T-cell (primary cell): Measurements from ENCODE around the gene SPOCK1. TPM values are rescaled to one million over a fixed set of nuclear protein-coding genes. Genes with fewer than 3 reads are reported as not detected.
"Not testable (repeated sequence)": the region's sequence is repeated elsewhere in the genome, so short reads cannot be mapped to it uniquely, and the experiment has no call there.

ENCODE experiments used
- ATAC-seq, 4 experiments: fragments of 200-7000 bp in 3 of 4; fragments of 150-1000 bp in 1 of 4; cut with Tn5 transposase; replicated peaks in 1 of 4; 1 replicate in 3 of 4; 2 replicates in 1 of 4; pipeline ENCODE4 v1.10.0; 2021; ENCODE audit warnings: moderate library complexity in 3 of 4, mild to moderate bottlenecking in 2 of 4, moderate number of reproducible peaks in 1 of 4
- CTCF ChIA-PET, 2 donors: fragments of 300-600 bp; sonication (Branson Sonifier 250); formaldehyde crosslinking; loops; one replicate each; lab custom pipeline; 2022; ENCODE audit warnings: antibody characterized with exemption in 2 of 2; lab: Charles Lee
- POLR2A ChIA-PET, 2 donors: fragments of 300-600 bp; sonication (Branson Sonifier 250); formaldehyde crosslinking; loops; one replicate each; lab custom pipeline; 2022; ENCODE audit warnings: antibody characterized with exemption in 2 of 2; lab: Charles Lee
- DNase-seq, 35 experiments: peaks; one replicate each; pipeline versions ENCODE4 v3.0.0 to v3.0.0-alpha.2; 2013 to 2023
- H3K27ac ChIP-seq: one replicate; pipeline ENCODE4 v1.5.1; 2013; ENCODE audit warnings: low read length
- H3K27me3 ChIP-seq, 2 experiments: replicated peaks in 1 of 2; 1 replicate in 1 of 2; 2 replicates in 1 of 2; pipeline versions ENCODE4 v1.6.1 to v1.7.0; 2013; ENCODE audit warnings: low read length in 1 of 2, mixed read lengths in 1 of 2; ENCODE audit not compliant: control insufficient read depth in 2 of 2, insufficient read depth in 2 of 2; ENCODE audit errors: extremely low read depth in 1 of 2
- H3K36me3 ChIP-seq, 2 donors: 1 replicate in 1 of 2; 2 replicates in 1 of 2; pipeline versions ENCODE4 v1.6.1 to v1.7.0; 2013; ENCODE audit warnings: low read length in 1 of 2; ENCODE audit not compliant: control insufficient read depth in 2 of 2, insufficient read depth in 1 of 2; ENCODE audit errors: extremely low read depth in 1 of 2
- H3K4me1 ChIP-seq, 2 experiments: 1 replicate in 1 of 2; 2 replicates in 1 of 2; pipeline versions ENCODE4 v1.6.1 to v1.7.0; 2013; ENCODE audit warnings: low read length in 2 of 2, mixed read lengths in 1 of 2; ENCODE audit not compliant: insufficient read depth in 2 of 2, control insufficient read depth in 1 of 2; ENCODE audit errors: extremely low read depth in 1 of 2
- H3K4me3 ChIP-seq, 2 donors: 1 replicate in 1 of 2; 2 replicates in 1 of 2; pipeline versions ENCODE4 v1.5.1 to v1.7.0; 2013; ENCODE audit warnings: mild to moderate bottlenecking in 2 of 2, low read length in 1 of 2, moderate library complexity in 1 of 2; ENCODE audit not compliant: control insufficient read depth in 1 of 2; ENCODE audit errors: extremely low read depth in 1 of 2
- H3K9me3 ChIP-seq: 2 replicates; pipeline ENCODE4 v1.7.0; 2013
- H3K27ac Mint-ChIP-seq, 2 donors: one replicate each; pipeline ENCODE4 v1.8.0; 2020 to 2021; ENCODE audit warnings: mild to moderate bottlenecking in 2 of 2, mixed read lengths in 2 of 2
- H3K27me3 Mint-ChIP-seq, 2 donors: one replicate each; pipeline ENCODE4 v1.8.0; 2021 to 2022; ENCODE audit warnings: mixed read lengths in 2 of 2
- H3K36me3 Mint-ChIP-seq: one replicate; pipeline ENCODE4 v1.8.0; 2021; ENCODE audit warnings: mixed read lengths
- H3K4me1 Mint-ChIP-seq, 3 donors: one replicate each; pipeline ENCODE4 v1.8.0; 2020 to 2022; ENCODE audit warnings: mixed read lengths in 3 of 3, mild to moderate bottlenecking in 1 of 3
- H3K4me3 Mint-ChIP-seq, 3 donors: one replicate each; pipeline ENCODE4 v1.8.0; 2020 to 2022; ENCODE audit warnings: mild to moderate bottlenecking in 3 of 3, mixed read lengths in 3 of 3, moderate library complexity in 3 of 3
- H3K9me3 Mint-ChIP-seq, 3 donors: one replicate each; pipeline ENCODE4 v1.8.0; 2020 to 2022; ENCODE audit warnings: mixed read lengths in 3 of 3
- WGBS: methylation state at CpG from one replicate; pipeline ENCODE4 v1.1.5; 2013; ENCODE audit warnings: missing lambda C conversion rate; ENCODE audit not compliant: insufficient coverage; 5-methylcytosine and 5-hydroxymethylcytosine counted together
- total RNA-seq, 35 experiments: library from RNA in 6 of 35; stranded (reverse) in 6 of 35; fragments of 120-200 nt in 1 of 35; gene quantifications; one replicate each; pipeline versions ENCODE4 v1.2.1 to v1.2.4 and lab custom pipeline; 2013 to 2026

SPOCK1 gene
- total RNA-seq, 5 donors from 2014 or later (not counting 1 experiment from before 2014, with no cell fraction given), result 0.57 TPM; not detected in 4

DNA sequence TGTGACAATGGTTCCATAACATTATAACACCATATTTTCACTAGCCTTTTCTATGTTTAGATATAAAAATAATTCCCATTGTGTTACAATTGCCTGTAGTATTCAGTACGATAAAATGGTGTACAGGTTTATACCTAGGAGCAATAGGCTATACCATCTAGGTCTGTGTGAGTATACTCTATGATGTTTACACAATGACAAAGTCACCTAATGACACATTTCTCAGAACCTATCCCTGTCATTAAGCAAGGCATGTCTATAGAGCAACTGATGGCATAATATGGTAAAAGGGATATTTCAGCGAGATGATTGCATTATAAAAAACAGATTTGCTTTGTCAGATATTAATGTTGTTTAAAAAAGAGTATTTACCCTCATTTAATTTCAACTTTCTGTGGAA, 517.2 kb downstream of the SPOCK1 start:
- H3K4me3 Mint-ChIP-seq, result no peak overlapping the region
- CTCF ChIA-PET, result no interaction called here
- DNase-seq, result no peak
- H3K4me1 ChIP-seq, result no peaks in the 10 kb centered on the region
- H3K27ac Mint-ChIP-seq, result no peak overlapping the region
- H3K36me3 ChIP-seq, result no peaks in the 10 kb centered on the region
- ATAC-seq, result no peak
- no peaks in the 10 kb centered on the region for H3K27me3 ChIP-seq
- no CpG with 5 or more reads among the region's 2 CpGs for WGBS
- H3K4me1 Mint-ChIP-seq, result no peaks in the 10 kb centered on the region
- POLR2A ChIA-PET, result no interaction called here
- H3K27ac ChIP-seq, result no peak overlapping the region
- no peak overlapping the region for H3K4me3 ChIP-seq
- peaks cover 2 to 10% (median 5%) of the 10 kb centered on the region in 3 donors for H3K9me3 Mint-ChIP-seq
- H3K36me3 Mint-ChIP-seq, result no peaks in the 10 kb centered on the region
- no peaks in the 10 kb centered on the region for H3K9me3 ChIP-seq
- H3K27me3 Mint-ChIP-seq, result no peaks in the 10 kb centered on the region

DNA sequence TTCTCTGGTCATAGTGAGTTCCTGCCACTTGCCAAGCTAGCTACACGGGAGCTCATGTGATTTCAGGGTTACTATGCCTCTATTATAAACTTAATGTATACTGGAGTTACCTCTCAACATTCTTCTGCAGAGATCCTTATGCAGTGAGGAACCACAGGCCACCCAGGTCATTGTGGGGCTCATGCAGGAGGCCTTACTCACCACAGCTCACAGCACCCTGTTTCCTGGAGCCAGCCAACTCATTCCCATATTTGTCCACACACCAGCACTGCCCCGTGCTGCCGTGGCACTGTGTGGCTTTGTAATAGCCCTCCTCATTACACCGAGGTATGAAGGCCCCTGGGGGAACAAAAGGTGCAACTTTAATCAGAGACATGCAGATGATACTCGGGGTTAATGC, 520.0 kb downstream of the SPOCK1 start:
- 72% methylated on average over 2 of the region's 5 CpGs for WGBS
- no peak for DNase-seq
- H3K4me1 ChIP-seq, result no peaks in the 10 kb centered on the region
- no peaks in the 10 kb centered on the region for H3K36me3 ChIP-seq
- Mint-ChIP-seq H3K4me1 (no peaks in the 10 kb centered on the region), H3K4me3 (no peak overlapping the region), H3K9me3 (peaks cover 2 to 10% (median 7%) of the 10 kb centered on the region in 3 donors), H3K27ac (no peak overlapping the region), H3K36me3 (no peaks in the 10 kb centered on the region), H3K27me3 (no peaks in the 10 kb centered on the region)
- no peak overlapping the region for H3K4me3 ChIP-seq
- POLR2A ChIA-PET, result no interaction called here
- no peak overlapping the region for H3K27ac ChIP-seq
- ATAC-seq, result no peak
- H3K9me3 ChIP-seq, result no peaks in the 10 kb centered on the region
- CTCF ChIA-PET, result no interaction called here
- no peaks in the 10 kb centered on the region for H3K27me3 ChIP-seq

DNA sequence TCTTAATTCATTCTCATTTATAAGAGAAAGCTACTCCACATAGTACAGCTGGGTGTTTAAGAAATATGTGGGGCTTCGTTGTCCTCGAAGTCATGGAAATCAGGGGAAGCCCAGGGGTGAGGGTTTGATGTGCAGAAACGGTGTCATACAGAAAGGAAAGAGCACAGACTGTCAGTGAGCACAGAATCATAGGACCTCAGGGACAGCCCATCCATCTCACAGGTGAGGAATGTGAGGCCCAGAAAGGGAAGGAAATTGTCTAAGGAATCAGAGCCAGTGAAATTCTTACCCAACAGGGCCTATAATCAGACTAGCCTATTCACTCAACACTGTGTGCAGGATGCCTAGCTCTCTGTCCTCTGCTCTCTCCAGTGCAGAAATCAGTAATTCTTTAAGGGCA, 535.6 kb downstream of the SPOCK1 start:
- CTCF ChIA-PET, result no interaction called here
- no peak overlapping the region for H3K4me3 Mint-ChIP-seq
- H3K4me3 ChIP-seq, result no peak overlapping the region
- ATAC-seq (no peak), DNase-seq (no peak)
- H3K4me1 ChIP-seq, result no peaks in the 10 kb centered on the region
- H3K27ac ChIP-seq, result no peak overlapping the region
- H3K4me1 Mint-ChIP-seq, result no peaks in the 10 kb centered on the region
- no peak overlapping the region for H3K27ac Mint-ChIP-seq
- no peaks in the 10 kb centered on the region for H3K9me3 ChIP-seq
- no peaks in the 10 kb centered on the region for H3K36me3 ChIP-seq
- H3K27me3 Mint-ChIP-seq, result no peaks in the 10 kb centered on the region
- POLR2A ChIA-PET, result no interaction called here
- H3K36me3 Mint-ChIP-seq, result no peaks in the 10 kb centered on the region
- no peaks in the 10 kb centered on the region for H3K27me3 ChIP-seq
- 62% methylated on average over 3 of the region's 3 CpGs for WGBS
- H3K9me3 Mint-ChIP-seq, result peaks cover 0 to 21% (median 9%) of the 10 kb centered on the region in 3 donors

DNA sequence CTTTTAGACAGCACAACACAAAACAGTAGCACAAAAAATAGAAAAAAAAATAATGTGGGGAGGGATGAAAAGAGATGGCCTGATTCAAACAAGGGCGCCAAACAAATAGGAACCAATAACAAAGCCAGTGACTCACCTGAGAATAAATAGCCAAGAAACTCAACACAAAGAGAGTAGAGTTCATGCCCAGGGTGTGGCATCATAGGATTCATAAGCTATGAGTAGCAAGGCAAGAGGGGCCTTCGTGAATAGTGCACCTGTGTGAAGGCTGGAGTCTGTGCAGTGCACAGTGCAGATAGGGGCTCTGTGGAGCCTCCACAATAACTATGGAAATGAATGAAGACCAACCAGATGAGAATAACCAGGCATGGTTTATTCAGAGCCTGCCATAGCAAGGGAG, 541.7 kb downstream of the SPOCK1 start:
- H3K36me3 ChIP-seq, result no peaks in the 10 kb centered on the region
- CTCF ChIA-PET, result no interaction called here
- ATAC-seq (no peak), DNase-seq (no peak)
- no peak overlapping the region for H3K4me3 ChIP-seq
- H3K4me1 ChIP-seq, result no peaks in the 10 kb centered on the region
- no peaks in the 10 kb centered on the region for H3K27me3 Mint-ChIP-seq
- no peak overlapping the region for H3K27ac ChIP-seq
- peaks cover 3 to 21% (median 13%) of the 10 kb centered on the region in 3 donors for H3K9me3 Mint-ChIP-seq
- H3K9me3 ChIP-seq, result peaks cover 4% of the 10 kb centered on the region
- POLR2A ChIA-PET, result no interaction called here
- H3K27ac Mint-ChIP-seq, result no peak overlapping the region
- H3K4me3 Mint-ChIP-seq, result no peak overlapping the region
- no peaks in the 10 kb centered on the region for H3K4me1 Mint-ChIP-seq
- H3K36me3 Mint-ChIP-seq, result no peaks in the 10 kb centered on the region
- 63% methylated on average over 1 of the region's 2 CpGs for WGBS
- no peaks in the 10 kb centered on the region for H3K27me3 ChIP-seq

DNA sequence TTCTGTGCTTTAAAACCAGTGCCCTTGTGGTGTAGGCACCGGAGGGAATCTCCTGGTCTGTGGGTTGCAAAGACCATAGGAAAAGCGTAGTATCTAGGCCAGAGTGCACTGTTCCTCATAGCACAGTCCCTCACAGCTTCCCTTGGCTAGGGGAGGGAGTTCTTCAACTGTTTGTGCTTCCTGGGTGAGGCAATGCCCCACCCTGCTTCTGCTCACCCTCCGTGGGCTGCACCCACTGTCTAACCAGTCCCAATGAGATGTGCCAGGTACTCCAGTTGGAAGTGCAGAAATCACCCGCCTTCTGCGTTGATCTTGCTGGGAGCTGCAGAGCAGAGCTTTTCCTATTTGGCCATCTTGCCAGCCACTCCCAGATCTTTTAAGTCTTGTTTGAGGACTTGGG, 545.0 kb downstream of the SPOCK1 start:
- H3K36me3 ChIP-seq, CTCF ChIA-PET: not testable (repeated sequence)

DNA sequence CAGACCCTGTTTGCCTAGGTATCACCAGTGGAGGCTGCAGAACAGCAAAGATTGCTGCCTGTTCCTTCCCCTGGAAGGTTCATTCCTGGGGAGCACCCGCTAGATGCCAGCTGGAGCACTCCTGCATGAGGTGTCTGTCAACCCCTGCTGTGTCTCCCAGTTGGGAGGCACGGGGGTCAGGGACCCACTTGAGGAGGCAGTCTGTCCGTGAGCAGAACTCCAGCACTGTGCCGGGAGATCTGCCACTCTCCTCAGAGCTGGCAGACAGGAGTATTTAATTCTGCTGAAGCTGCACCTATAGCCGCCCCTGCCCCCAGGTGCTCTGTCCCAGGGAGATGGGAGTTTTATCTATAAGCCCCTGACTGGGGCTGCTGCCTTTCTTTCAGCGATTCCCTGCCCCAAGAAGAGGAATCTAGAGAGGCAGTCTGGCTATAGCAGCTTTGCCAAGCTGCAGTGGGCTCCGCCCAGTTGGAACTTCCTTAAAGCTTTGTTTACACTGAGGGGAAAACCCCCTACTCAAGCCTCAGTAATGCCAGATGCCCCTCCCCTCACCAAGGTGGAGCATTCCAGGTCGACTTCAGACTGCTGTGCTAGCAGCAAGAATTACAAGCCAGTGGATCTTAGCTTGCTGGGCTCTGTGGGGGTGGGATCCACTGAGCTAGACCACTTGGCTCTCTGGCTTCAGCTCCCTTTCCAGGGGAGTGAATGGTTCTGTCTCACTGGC, 545.6 kb downstream of the SPOCK1 start:
- CTCF ChIA-PET, ATAC-seq, H3K27ac Mint-ChIP-seq, H3K27ac ChIP-seq, H3K4me3 Mint-ChIP-seq, H3K27me3 ChIP-seq, POLR2A ChIA-PET, H3K4me1 ChIP-seq, DNase-seq, H3K4me1 Mint-ChIP-seq, H3K27me3 Mint-ChIP-seq, H3K36me3 ChIP-seq, H3K4me3 ChIP-seq, H3K36me3 Mint-ChIP-seq, H3K9me3 ChIP-seq: not testable (repeated sequence)
- WGBS, result 68% methylated on average over 5 of the region's 8 CpGs
- peaks cover 10 to 33% (median 24%) of the 10 kb centered on the region in 3 donors for H3K9me3 Mint-ChIP-seq

More for the DNA sequence above, 545.0 kb downstream of the SPOCK1 start:
- H3K36me3 Mint-ChIP-seq, POLR2A ChIA-PET, DNase-seq, H3K4me3 ChIP-seq, H3K9me3 ChIP-seq, H3K27ac ChIP-seq, H3K4me1 Mint-ChIP-seq, H3K27ac Mint-ChIP-seq, ATAC-seq, H3K27me3 ChIP-seq, H3K27me3 Mint-ChIP-seq, H3K4me1 ChIP-seq, H3K4me3 Mint-ChIP-seq: not testable (repeated sequence)
- 77% methylated on average over 5 of the region's 5 CpGs for WGBS
- H3K9me3 Mint-ChIP-seq, result peaks cover 10 to 33% (median 20%) of the 10 kb centered on the region in 3 donors

DNA sequence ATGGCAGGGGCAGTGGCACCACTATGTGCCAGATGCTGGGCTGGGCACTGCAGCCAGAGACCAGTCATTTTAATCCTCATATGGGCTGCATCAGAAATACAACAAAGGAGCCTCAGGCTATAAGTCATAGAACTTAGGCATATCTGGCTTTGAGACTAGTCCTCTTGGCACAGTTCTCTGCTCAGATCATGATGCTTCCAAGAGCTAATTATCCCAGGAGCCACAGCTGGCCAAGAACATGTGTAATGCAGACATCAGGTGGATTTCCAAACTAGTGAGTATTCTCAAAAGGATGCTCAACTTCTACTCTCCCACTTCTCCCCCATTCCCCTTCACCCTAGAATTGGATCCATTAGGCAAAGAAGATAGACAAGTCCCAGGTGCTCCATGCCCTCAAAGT, 571.6 kb downstream of the SPOCK1 start:
- Histone ChIP-seq H3K27me3 (no peaks in the 10 kb centered on the region), H3K9me3 (no peaks in the 10 kb centered on the region), H3K27ac (no peak overlapping the region), H3K4me1 (no peaks in the 10 kb centered on the region), H3K4me3 (no peak overlapping the region), H3K36me3 (no peaks in the 10 kb centered on the region)
- H3K9me3 Mint-ChIP-seq, result peaks cover 12 to 35% (median 18%) of the 10 kb centered on the region in 3 donors
- ATAC-seq, result no peak
- H3K27me3 Mint-ChIP-seq, result no peaks in the 10 kb centered on the region
- H3K36me3 Mint-ChIP-seq, result no peaks in the 10 kb centered on the region
- no peak for DNase-seq
- H3K4me3 Mint-ChIP-seq, result no peak overlapping the region
- no peaks in the 10 kb centered on the region for H3K4me1 Mint-ChIP-seq
- H3K27ac Mint-ChIP-seq, result no peak overlapping the region
- POLR2A ChIA-PET, result no interaction called here
- CTCF ChIA-PET, result no interaction called here
